HEK293 (cell line): ENCODE data around the gene RPL19.

Source experiments
- GLI4 ChIP-seq: fragments of 450-650 bp; formaldehyde crosslinking; IDR thresholded peaks from 2 replicates; pipeline ENCODE4 v1.5.1; 2016; ENCODE audit warnings: missing biosample characterization, missing genetic modification characterization
- HOXA7 ChIP-seq: sonication (generic); formaldehyde crosslinking; IDR thresholded peaks from 2 replicates; pipeline ENCODE4 v1.8.1; 2022; ENCODE audit warnings: missing genetic modification reagents, borderline replicate concordance
- HOXD13 ChIP-seq: sonication (generic); formaldehyde crosslinking; IDR thresholded peaks from 2 replicates; pipeline ENCODE4 v1.8.0; 2022; ENCODE audit warnings: missing genetic modification reagents, borderline replicate concordance
- KLF1 ChIP-seq: fragments of 450-650 bp; formaldehyde crosslinking; IDR thresholded peaks from 2 replicates; pipeline ENCODE4 v1.5.1; 2016; ENCODE audit warnings: missing biosample characterization, missing genetic modification characterization
- KLF7 ChIP-seq: fragments of 450-650 bp; formaldehyde crosslinking; IDR thresholded peaks from 2 replicates; pipeline ENCODE4 v1.5.1; 2016; ENCODE audit warnings: missing biosample characterization, missing genetic modification characterization, borderline replicate concordance
- OSR2 ChIP-seq: fragments of 450-650 bp; formaldehyde crosslinking; IDR thresholded peaks from 2 replicates; pipeline ENCODE4 v1.5.1; 2016; ENCODE audit warnings: missing biosample characterization, missing genetic modification characterization
- PRDM1 ChIP-seq: fragments of 450-650 bp; formaldehyde crosslinking; IDR thresholded peaks from 2 replicates; pipeline ENCODE4; 2016; ENCODE audit warnings: missing biosample characterization, missing genetic modification characterization
- SALL2 ChIP-seq: fragments of 450-650 bp; formaldehyde crosslinking; IDR thresholded peaks from 2 replicates; pipeline ENCODE4 v1.5.0; 2017; ENCODE audit warnings: missing biosample characterization, mild to moderate bottlenecking, missing genetic modification characterization, borderline replicate concordance
- SP2 ChIP-seq: fragments of 450-650 bp; formaldehyde crosslinking; IDR thresholded peaks from 2 replicates; pipeline ENCODE4 v1.5.1; 2016; ENCODE audit warnings: missing biosample characterization, missing genetic modification characterization
- ZBTB8A ChIP-seq: fragments of 450-650 bp; formaldehyde crosslinking; IDR thresholded peaks from 2 replicates; pipeline ENCODE4 v1.5.1; 2016; ENCODE audit warnings: missing biosample characterization, missing genetic modification characterization
- ZFP69B ChIP-seq: fragments of 450-650 bp; formaldehyde crosslinking; IDR thresholded peaks from 2 replicates; pipeline ENCODE4 v1.5.1; 2016; ENCODE audit warnings: missing biosample characterization, missing genetic modification characterization
- ZIC2 ChIP-seq: fragments of 450-650 bp; formaldehyde crosslinking; IDR thresholded peaks from 2 replicates; pipeline ENCODE4 v1.5.1; 2016; ENCODE audit warnings: missing biosample characterization, missing genetic modification characterization
- ZNF114 ChIP-seq: fragments of 450-650 bp; formaldehyde crosslinking; IDR thresholded peaks from 2 replicates; pipeline ENCODE4 v1.5.0; 2017; ENCODE audit warnings: missing biosample characterization, missing genetic modification characterization
- ZNF132 ChIP-seq: fragments of 450-650 bp; formaldehyde crosslinking; IDR thresholded peaks from 2 replicates; pipeline ENCODE4 v1.5.1; 2017; ENCODE audit warnings: missing biosample characterization, missing genetic modification characterization, borderline replicate concordance
- ZNF133 ChIP-seq: fragments of 450-650 bp; formaldehyde crosslinking; IDR thresholded peaks from 2 replicates; pipeline ENCODE4 v1.5.1; 2016; ENCODE audit warnings: missing biosample characterization, missing genetic modification characterization
- ZNF223 ChIP-seq: fragments of 450-650 bp; formaldehyde crosslinking; IDR thresholded peaks from 2 replicates; pipeline ENCODE4 v1.5.1; 2016; ENCODE audit warnings: missing biosample characterization, missing genetic modification characterization
- ZNF341 ChIP-seq: fragments of 450-650 bp; formaldehyde crosslinking; IDR thresholded peaks from 2 replicates; pipeline ENCODE4; 2016; ENCODE audit warnings: low read depth, missing biosample characterization, missing genetic modification characterization
- ZNF366 ChIP-seq: fragments of 450-650 bp; formaldehyde crosslinking; conservative IDR thresholded peaks from 2 replicates; pipeline ENCODE4 v1.5.1; 2016; ENCODE audit warnings: missing biosample characterization, missing genetic modification characterization
- ZNF391 ChIP-seq: fragments of 450-650 bp; formaldehyde crosslinking; IDR thresholded peaks from 2 replicates; pipeline ENCODE4 v1.5.1; 2016; ENCODE audit warnings: low read depth, missing biosample characterization, missing genetic modification characterization, borderline replicate concordance
- ZNF394 ChIP-seq: fragments of 450-650 bp; formaldehyde crosslinking; IDR thresholded peaks from 2 replicates; pipeline ENCODE4 v1.5.1; 2016; ENCODE audit warnings: missing biosample characterization, missing genetic modification characterization, mild to moderate bottlenecking, moderate library complexity, borderline replicate concordance
- ZNF426 ChIP-seq: fragments of 450-650 bp; formaldehyde crosslinking; IDR thresholded peaks from 2 replicates; pipeline ENCODE4 v1.5.1; 2017; ENCODE audit warnings: missing biosample characterization, missing genetic modification characterization, mild to moderate bottlenecking, inconsistent platforms, moderate library complexity
- ZNF473 ChIP-seq: fragments of 450-650 bp; formaldehyde crosslinking; IDR thresholded peaks from 2 replicates; pipeline ENCODE4 v1.5.1; 2017; ENCODE audit warnings: missing biosample characterization, missing genetic modification characterization
- ZNF548 ChIP-seq: fragments of 450-650 bp; formaldehyde crosslinking; IDR thresholded peaks from 2 replicates; pipeline ENCODE4 v1.5.1; 2016; ENCODE audit warnings: missing biosample characterization, missing genetic modification characterization
- ZNF560 ChIP-seq: fragments of 450-650 bp; formaldehyde crosslinking; IDR thresholded peaks from 2 replicates; pipeline ENCODE4 v1.5.1; 2017; ENCODE audit warnings: missing biosample characterization, missing genetic modification characterization, borderline replicate concordance
- ZNF585B ChIP-seq: fragments of 450-650 bp; formaldehyde crosslinking; IDR thresholded peaks from 2 replicates; pipeline ENCODE4 v1.5.1; 2016; ENCODE audit warnings: missing biosample characterization, missing genetic modification characterization
- ZNF629 ChIP-seq: fragments of 450-650 bp; formaldehyde crosslinking; IDR thresholded peaks from 2 replicates; pipeline ENCODE4 v1.5.1; 2017; ENCODE audit warnings: missing biosample characterization, missing genetic modification characterization
- TF ChIP-seq, protein P1 (sequence below): fragments of 450-650 bp; formaldehyde crosslinking; IDR thresholded peaks from 2 replicates; pipeline ENCODE4 v1.5.1; 2016; ENCODE audit warnings: missing biosample characterization, missing genetic modification characterization
- TF ChIP-seq, protein P2 (sequence below): sonication (generic); formaldehyde crosslinking; IDR thresholded peaks from 2 replicates; pipeline ENCODE4 v1.8.1; 2022; ENCODE audit warnings: mild to moderate bottlenecking, moderate library complexity, missing genetic modification reagents
- TF ChIP-seq, protein P3 (sequence below): fragments of 450-650 bp; formaldehyde crosslinking; IDR thresholded peaks from 2 replicates; pipeline ENCODE4 v1.5.1; 2016; ENCODE audit warnings: missing biosample characterization, missing genetic modification characterization
- TF ChIP-seq, protein P4 (sequence below): fragments of 450-650 bp; formaldehyde crosslinking; IDR thresholded peaks from 2 replicates; pipeline ENCODE4 v1.5.1; 2016; ENCODE audit warnings: missing biosample characterization, missing genetic modification characterization, borderline replicate concordance
- TF ChIP-seq, protein P5 (sequence below): IDR thresholded peaks from 2 replicates; pipeline ENCODE4 v1.6.1; 2011; ENCODE audit warnings: mild to moderate bottlenecking, low read depth, low read length, borderline replicate concordance
- TF ChIP-seq, protein P6 (sequence below): fragments of 450-650 bp; formaldehyde crosslinking; IDR thresholded peaks from 2 replicates; pipeline ENCODE4 v1.5.1; 2016; ENCODE audit warnings: missing biosample characterization, missing genetic modification characterization

Gene RPL19

DNA sequence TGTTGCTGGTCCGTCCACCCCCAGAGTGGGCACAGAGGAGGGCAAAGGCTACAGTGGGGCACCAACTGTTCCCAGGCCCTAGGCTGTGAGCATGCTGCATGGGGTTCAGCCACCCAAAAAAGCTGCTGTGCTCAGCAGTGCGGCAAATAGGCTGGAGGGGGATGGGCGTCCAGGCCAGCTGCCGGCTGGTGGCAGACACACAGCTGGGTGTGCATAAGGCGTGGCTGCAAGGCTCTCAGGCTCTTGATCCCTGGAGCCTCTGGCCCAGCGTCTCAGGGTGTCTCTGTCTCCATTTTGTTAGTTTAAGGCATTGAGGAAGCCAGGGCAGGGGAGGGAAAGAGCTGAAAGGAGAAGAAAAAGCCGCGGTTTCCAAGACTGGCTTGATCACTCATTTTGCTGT lies 8.8 kb downstream of the RPL19 start (continued):
- TF ChIP-seq ZNF132 (tag by site-specific recombination), result no peak
- TF ChIP-seq, protein P1, sequence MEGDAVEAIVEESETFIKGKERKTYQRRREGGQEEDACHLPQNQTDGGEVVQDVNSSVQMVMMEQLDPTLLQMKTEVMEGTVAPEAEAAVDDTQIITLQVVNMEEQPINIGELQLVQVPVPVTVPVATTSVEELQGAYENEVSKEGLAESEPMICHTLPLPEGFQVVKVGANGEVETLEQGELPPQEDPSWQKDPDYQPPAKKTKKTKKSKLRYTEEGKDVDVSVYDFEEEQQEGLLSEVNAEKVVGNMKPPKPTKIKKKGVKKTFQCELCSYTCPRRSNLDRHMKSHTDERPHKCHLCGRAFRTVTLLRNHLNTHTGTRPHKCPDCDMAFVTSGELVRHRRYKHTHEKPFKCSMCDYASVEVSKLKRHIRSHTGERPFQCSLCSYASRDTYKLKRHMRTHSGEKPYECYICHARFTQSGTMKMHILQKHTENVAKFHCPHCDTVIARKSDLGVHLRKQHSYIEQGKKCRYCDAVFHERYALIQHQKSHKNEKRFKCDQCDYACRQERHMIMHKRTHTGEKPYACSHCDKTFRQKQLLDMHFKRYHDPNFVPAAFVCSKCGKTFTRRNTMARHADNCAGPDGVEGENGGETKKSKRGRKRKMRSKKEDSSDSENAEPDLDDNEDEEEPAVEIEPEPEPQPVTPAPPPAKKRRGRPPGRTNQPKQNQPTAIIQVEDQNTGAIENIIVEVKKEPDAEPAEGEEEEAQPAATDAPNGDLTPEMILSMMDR, result no peak
- no peak for TF ChIP-seq ZNF133 (tag by site-specific recombination)
- TF ChIP-seq, protein P2, sequence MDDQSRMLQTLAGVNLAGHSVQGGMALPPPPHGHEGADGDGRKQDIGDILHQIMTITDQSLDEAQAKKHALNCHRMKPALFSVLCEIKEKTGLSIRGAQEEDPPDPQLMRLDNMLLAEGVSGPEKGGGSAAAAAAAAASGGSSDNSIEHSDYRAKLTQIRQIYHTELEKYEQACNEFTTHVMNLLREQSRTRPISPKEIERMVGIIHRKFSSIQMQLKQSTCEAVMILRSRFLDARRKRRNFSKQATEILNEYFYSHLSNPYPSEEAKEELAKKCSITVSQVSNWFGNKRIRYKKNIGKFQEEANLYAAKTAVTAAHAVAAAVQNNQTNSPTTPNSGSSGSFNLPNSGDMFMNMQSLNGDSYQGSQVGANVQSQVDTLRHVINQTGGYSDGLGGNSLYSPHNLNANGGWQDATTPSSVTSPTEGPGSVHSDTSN (CRISPR knock-in tag), result no peak
- TF ChIP-seq ZNF366, result no peak
- no peak for TF ChIP-seq SP2 (tag by site-specific recombination)
- peak; percentile 57 for TF ChIP-seq OSR2 (tag by site-specific recombination)
- peak; percentile 53 for TF ChIP-seq ZBTB8A (tag by site-specific recombination)
- TF ChIP-seq, protein P3, sequence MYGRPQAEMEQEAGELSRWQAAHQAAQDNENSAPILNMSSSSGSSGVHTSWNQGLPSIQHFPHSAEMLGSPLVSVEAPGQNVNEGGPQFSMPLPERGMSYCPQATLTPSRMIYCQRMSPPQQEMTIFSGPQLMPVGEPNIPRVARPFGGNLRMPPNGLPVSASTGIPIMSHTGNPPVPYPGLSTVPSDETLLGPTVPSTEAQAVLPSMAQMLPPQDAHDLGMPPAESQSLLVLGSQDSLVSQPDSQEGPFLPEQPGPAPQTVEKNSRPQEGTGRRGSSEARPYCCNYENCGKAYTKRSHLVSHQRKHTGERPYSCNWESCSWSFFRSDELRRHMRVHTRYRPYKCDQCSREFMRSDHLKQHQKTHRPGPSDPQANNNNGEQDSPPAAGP (tag by site-specific recombination), result peak; percentile 56; the same call in 1 of the 2 replicates
- no peak for TF ChIP-seq SALL2 (tag by site-specific recombination)
- no peak for TF ChIP-seq ZFP69B (tag by site-specific recombination)
- TF ChIP-seq ZNF223 (tag by site-specific recombination), result no peak
- peak; percentile 12; the same call in 1 of the 2 replicates for TF ChIP-seq KLF7
- peak; percentile 79 for TF ChIP-seq KLF1 (tag by site-specific recombination)
- TF ChIP-seq ZNF394 (tag by site-specific recombination), result no peak
- peak; percentile 75 for TF ChIP-seq ZIC2 (tag by site-specific recombination)
- TF ChIP-seq GLI4 (tag by site-specific recombination), result no peak
- TF ChIP-seq ZNF629 (tag by site-specific recombination), result no peak
- no peak for TF ChIP-seq ZNF473 (tag by site-specific recombination)
- TF ChIP-seq ZNF548 (tag by site-specific recombination), result no peak
- no peak for TF ChIP-seq PRDM1 (tag by site-specific recombination)
- TF ChIP-seq, protein P4, sequence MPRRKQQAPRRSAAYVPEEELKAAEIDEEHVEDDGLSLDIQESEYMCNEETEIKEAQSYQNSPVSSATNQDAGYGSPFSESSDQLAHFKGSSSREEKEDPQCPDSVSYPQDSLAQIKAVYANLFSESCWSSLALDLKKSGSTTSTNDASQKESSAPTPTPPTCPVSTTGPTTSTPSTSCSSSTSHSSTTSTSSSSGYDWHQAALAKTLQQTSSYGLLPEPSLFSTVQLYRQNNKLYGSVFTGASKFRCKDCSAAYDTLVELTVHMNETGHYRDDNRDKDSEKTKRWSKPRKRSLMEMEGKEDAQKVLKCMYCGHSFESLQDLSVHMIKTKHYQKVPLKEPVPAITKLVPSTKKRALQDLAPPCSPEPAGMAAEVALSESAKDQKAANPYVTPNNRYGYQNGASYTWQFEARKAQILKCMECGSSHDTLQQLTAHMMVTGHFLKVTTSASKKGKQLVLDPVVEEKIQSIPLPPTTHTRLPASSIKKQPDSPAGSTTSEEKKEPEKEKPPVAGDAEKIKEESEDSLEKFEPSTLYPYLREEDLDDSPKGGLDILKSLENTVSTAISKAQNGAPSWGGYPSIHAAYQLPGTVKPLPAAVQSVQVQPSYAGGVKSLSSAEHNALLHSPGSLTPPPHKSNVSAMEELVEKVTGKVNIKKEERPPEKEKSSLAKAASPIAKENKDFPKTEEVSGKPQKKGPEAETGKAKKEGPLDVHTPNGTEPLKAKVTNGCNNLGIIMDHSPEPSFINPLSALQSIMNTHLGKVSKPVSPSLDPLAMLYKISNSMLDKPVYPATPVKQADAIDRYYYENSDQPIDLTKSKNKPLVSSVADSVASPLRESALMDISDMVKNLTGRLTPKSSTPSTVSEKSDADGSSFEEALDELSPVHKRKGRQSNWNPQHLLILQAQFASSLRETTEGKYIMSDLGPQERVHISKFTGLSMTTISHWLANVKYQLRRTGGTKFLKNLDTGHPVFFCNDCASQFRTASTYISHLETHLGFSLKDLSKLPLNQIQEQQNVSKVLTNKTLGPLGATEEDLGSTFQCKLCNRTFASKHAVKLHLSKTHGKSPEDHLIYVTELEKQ (tag by site-specific recombination), result no peak
- TF ChIP-seq, protein P5, sequence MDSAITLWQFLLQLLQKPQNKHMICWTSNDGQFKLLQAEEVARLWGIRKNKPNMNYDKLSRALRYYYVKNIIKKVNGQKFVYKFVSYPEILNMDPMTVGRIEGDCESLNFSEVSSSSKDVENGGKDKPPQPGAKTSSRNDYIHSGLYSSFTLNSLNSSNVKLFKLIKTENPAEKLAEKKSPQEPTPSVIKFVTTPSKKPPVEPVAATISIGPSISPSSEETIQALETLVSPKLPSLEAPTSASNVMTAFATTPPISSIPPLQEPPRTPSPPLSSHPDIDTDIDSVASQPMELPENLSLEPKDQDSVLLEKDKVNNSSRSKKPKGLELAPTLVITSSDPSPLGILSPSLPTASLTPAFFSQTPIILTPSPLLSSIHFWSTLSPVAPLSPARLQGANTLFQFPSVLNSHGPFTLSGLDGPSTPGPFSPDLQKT, result no peak
- TF ChIP-seq ZNF426 (tag by site-specific recombination), result no peak
- no peak for TF ChIP-seq ZNF560 (tag by site-specific recombination)
- TF ChIP-seq ZNF391, result no peak
- TF ChIP-seq, protein P6, sequence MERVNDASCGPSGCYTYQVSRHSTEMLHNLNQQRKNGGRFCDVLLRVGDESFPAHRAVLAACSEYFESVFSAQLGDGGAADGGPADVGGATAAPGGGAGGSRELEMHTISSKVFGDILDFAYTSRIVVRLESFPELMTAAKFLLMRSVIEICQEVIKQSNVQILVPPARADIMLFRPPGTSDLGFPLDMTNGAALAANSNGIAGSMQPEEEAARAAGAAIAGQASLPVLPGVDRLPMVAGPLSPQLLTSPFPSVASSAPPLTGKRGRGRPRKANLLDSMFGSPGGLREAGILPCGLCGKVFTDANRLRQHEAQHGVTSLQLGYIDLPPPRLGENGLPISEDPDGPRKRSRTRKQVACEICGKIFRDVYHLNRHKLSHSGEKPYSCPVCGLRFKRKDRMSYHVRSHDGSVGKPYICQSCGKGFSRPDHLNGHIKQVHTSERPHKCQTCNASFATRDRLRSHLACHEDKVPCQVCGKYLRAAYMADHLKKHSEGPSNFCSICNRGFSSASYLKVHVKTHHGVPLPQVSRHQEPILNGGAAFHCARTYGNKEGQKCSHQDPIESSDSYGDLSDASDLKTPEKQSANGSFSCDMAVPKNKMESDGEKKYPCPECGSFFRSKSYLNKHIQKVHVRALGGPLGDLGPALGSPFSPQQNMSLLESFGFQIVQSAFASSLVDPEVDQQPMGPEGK (tag by site-specific recombination), result no peak
- TF ChIP-seq HOXA7, result no peak
- TF ChIP-seq ZNF585B (tag by site-specific recombination), result no peak
- no peak for TF ChIP-seq ZNF114
- TF ChIP-seq HOXD13, result no peak
- 0 out of 2 replicates have a peak, but pooled peaks have one; percentile 9 for TF ChIP-seq ZNF341 (tag by site-specific recombination)
